H1 (cell line): ENCODE results near the gene HGFAC. TPM values are rescaled to one million over a fixed set of nuclear protein-coding genes. Genes with fewer than 3 reads are reported as not detected.

Source experiments
- CTCF ChIA-PET: fragments of 300-600 bp; sonication (Branson Sonifier 250); formaldehyde crosslinking; loops from one replicate; lab custom pipeline; 2021; ENCODE audit not compliant: partially characterized antibody; lab: Charles Lee
- POLR2A ChIA-PET: fragments of 300-600 bp; sonication (Branson Sonifier 250); formaldehyde crosslinking; loops from one replicate; lab custom pipeline; 2021; ENCODE audit warnings: inconsistent platforms; ENCODE audit not compliant: partially characterized antibody; lab: Charles Lee
- DNase-seq, 2 experiments: peaks; one replicate each; pipeline versions ENCODE4 v3.0.0 to v3.0.0-alpha.2; 2010 to 2022; ENCODE audit warnings: low spot score in 2 of 2, low read depth in 1 of 2, mixed read lengths in 1 of 2
- FAIRE-seq: peaks from 2 replicates; lab custom pipeline; 2011; peaks lifted over from hg19 to GRCh38; lab: Jason Lieb, UNC
- H2AFZ ChIP-seq: 2 replicates; pipeline ENCODE4 v1.8.1; 2012; ENCODE audit warnings: low read length, inconsistent platforms
- H2AK5ac ChIP-seq: 2 replicates; pipeline ENCODE4 v1.6.1; 2013; ENCODE audit warnings: low read depth, low read length
- H2BK120ac ChIP-seq: replicated peaks from 2 replicates; pipeline ENCODE3; 2013; ENCODE audit warnings: low read depth, low read length, inconsistent platforms
- H2BK12ac ChIP-seq: 2 replicates; pipeline ENCODE4 v1.6.1; 2013; ENCODE audit warnings: low read depth, low read length
- H2BK15ac ChIP-seq: 2 replicates; pipeline ENCODE4 v1.6.1; 2013; ENCODE audit warnings: low read length
- H2BK20ac ChIP-seq: 2 replicates; pipeline ENCODE4 v1.6.1; 2013; ENCODE audit warnings: low read length
- H2BK5ac ChIP-seq: 2 replicates; pipeline ENCODE4 v1.6.1; 2013; ENCODE audit warnings: low read depth, low read length
- H3K14ac ChIP-seq: 2 replicates; pipeline ENCODE4 v1.6.1; 2013; ENCODE audit warnings: inconsistent platforms; ENCODE audit not compliant: insufficient read length
- H3K18ac ChIP-seq: 2 replicates; pipeline ENCODE4 v1.6.1; 2013; ENCODE audit warnings: low read length; ENCODE audit errors: extremely low read depth
- H3K23ac ChIP-seq: 2 replicates; pipeline ENCODE4 v1.6.1; 2013; ENCODE audit warnings: inconsistent platforms; ENCODE audit not compliant: insufficient read length
- H3K23me2 ChIP-seq: 2 replicates; pipeline ENCODE4 v1.6.1; 2013; ENCODE audit warnings: low read depth, low read length
- H3K27ac ChIP-seq: 2 replicates; pipeline ENCODE4 v1.6.1; 2011; ENCODE audit warnings: low read depth, low read length, inconsistent platforms
- H3K27me3 ChIP-seq, 4 experiments: replicated peaks in 1 of 4; 1 replicate in 1 of 4; 2 replicates in 3 of 4; pipeline versions ENCODE4 v1.6.1 to v1.8.1; 2011 to 2013; ENCODE audit warnings: low read length in 3 of 4, mild to moderate bottlenecking in 3 of 4, inconsistent platforms in 2 of 4, mixed read lengths in 2 of 4, moderate library complexity in 1 of 4; ENCODE audit not compliant: control insufficient read depth in 3 of 4, insufficient read depth in 3 of 4; ENCODE audit errors: extremely low read depth in 1 of 4
- H3K36me3 ChIP-seq, 4 experiments: 2 replicates each; pipeline versions ENCODE4 v1.6.1 to v1.8.1; 2011 to 2013; ENCODE audit warnings: mild to moderate bottlenecking in 4 of 4, low read length in 3 of 4, moderate library complexity in 2 of 4, control low read depth in 1 of 4, inconsistent platforms in 1 of 4; ENCODE audit not compliant: insufficient read depth in 4 of 4, control insufficient read depth in 2 of 4
- H3K4ac ChIP-seq: replicated peaks from 2 replicates; pipeline ENCODE3; 2013; ENCODE audit warnings: low read length, low read depth, mixed read lengths, inconsistent platforms; ENCODE audit not compliant: insufficient read length
- H3K4me1 ChIP-seq, 4 experiments: replicated peaks in 1 of 4; 1 replicate in 1 of 4; 2 replicates in 3 of 4; pipeline versions ENCODE4 v1.6.1 to v1.8.1; 2011 to 2013; ENCODE audit warnings: low read length in 3 of 4, inconsistent platforms in 2 of 4, mixed read lengths in 1 of 4; ENCODE audit not compliant: insufficient read depth in 4 of 4, control insufficient read depth in 3 of 4
- H3K4me2 ChIP-seq, 2 experiments: 2 replicates each; pipeline versions ENCODE4 v1.6.1 to v1.8.1; 2011 to 2013; ENCODE audit warnings: low read depth in 2 of 2, low read length in 2 of 2, control low read depth in 1 of 2, inconsistent platforms in 1 of 2, mild to moderate bottlenecking in 1 of 2; ENCODE audit not compliant: insufficient read depth in 1 of 2
- H3K4me3 ChIP-seq, 4 experiments: fragments of 200-600, 300-600 bp in 1 of 4; sonication (generic), shearing (Covaris generic), sonication (Bioruptor Twin) in 1 of 4; 2 replicates each; pipeline versions ENCODE4 v1.5.1 to v1.8.1; 2011 to 2016; ENCODE audit warnings: low read length in 4 of 4, low read depth in 3 of 4, control low read depth in 2 of 4, inconsistent platforms in 2 of 4, mild to moderate bottlenecking in 2 of 4, mixed read lengths in 1 of 4, moderate library complexity in 1 of 4; ENCODE audit not compliant: insufficient read depth in 2 of 4; ENCODE audit errors: extremely low read depth in 1 of 4
- H3K56ac ChIP-seq: replicated peaks from 2 replicates; pipeline ENCODE3; 2013; ENCODE audit warnings: low read depth, mild to moderate bottlenecking, mixed read lengths, low read length, inconsistent platforms; ENCODE audit not compliant: insufficient read length
- H3K79me1 ChIP-seq: 2 replicates; pipeline ENCODE4 v1.6.1; 2013; ENCODE audit warnings: low read depth, low read length, control low read depth
- H3K79me2 ChIP-seq, 2 experiments: 2 replicates each; pipeline versions ENCODE4 v1.6.1 to v1.8.1; 2012 to 2013; ENCODE audit warnings: low read length in 2 of 2, mild to moderate bottlenecking in 2 of 2, inconsistent platforms in 1 of 2; ENCODE audit not compliant: insufficient read depth in 2 of 2, control insufficient read depth in 1 of 2
- H3K9ac ChIP-seq, 4 experiments: replicated peaks in 1 of 4; 1 replicate in 1 of 4; 2 replicates in 3 of 4; pipeline versions ENCODE4 v1.6.1 to v1.8.1; 2011 to 2013; ENCODE audit warnings: low read depth in 3 of 4, low read length in 3 of 4, control low read depth in 2 of 4, mild to moderate bottlenecking in 2 of 4, moderate library complexity in 2 of 4, inconsistent platforms in 1 of 4; ENCODE audit errors: extremely low read depth in 1 of 4
- H3K9me3 ChIP-seq, 2 experiments: 2 replicates each; pipeline versions ENCODE4 v1.6.1 to v1.8.1; 2012 to 2013; ENCODE audit warnings: mild to moderate bottlenecking in 2 of 2, moderate library complexity in 2 of 2, control low read depth in 1 of 2, inconsistent platforms in 1 of 2, low read depth in 1 of 2, low read length in 1 of 2, mixed read lengths in 1 of 2; ENCODE audit not compliant: insufficient read depth in 2 of 2
- H4K20me1 ChIP-seq, 2 experiments: replicated peaks in 1 of 2; 2 replicates each; pipeline versions ENCODE3 to v1.8.1; 2011 to 2013; ENCODE audit warnings: inconsistent platforms in 2 of 2, low read length in 2 of 2, mild to moderate bottlenecking in 1 of 2; ENCODE audit not compliant: insufficient read depth in 2 of 2, control insufficient read depth in 1 of 2
- H4K5ac ChIP-seq: 2 replicates; pipeline ENCODE4 v1.6.1; 2013; ENCODE audit warnings: low read length, low read depth, mixed read lengths, inconsistent platforms; ENCODE audit not compliant: insufficient read length
- H4K8ac ChIP-seq: 2 replicates; pipeline ENCODE4 v1.8.0; 2013; ENCODE audit warnings: mild to moderate bottlenecking, moderate library complexity, low read length, inconsistent platforms; ENCODE audit not compliant: insufficient read depth; ENCODE audit errors: extremely low read depth
- H4K91ac ChIP-seq: replicated peaks from 2 replicates; pipeline ENCODE3; 2013; ENCODE audit warnings: low read length, mixed read lengths, inconsistent platforms; ENCODE audit not compliant: insufficient read length
- ASH2L ChIP-seq: fragments of 200-600, 300-600 bp; sonication (generic); IDR thresholded peaks from one replicate; pipeline ENCODE4 v1.7.1; 2017; ENCODE audit warnings: low read length
- CTBP2 ChIP-seq: IDR thresholded peaks from 2 replicates; pipeline ENCODE4 v1.7.0; 2011; ENCODE audit warnings: borderline replicate concordance, mild to moderate bottlenecking, moderate library complexity, mixed read lengths, low read length; ENCODE audit not compliant: insufficient read depth, insufficient read length
- EP300 ChIP-seq, 2 experiments: IDR thresholded peaks; 1 replicate in 1 of 2; 2 replicates in 1 of 2; pipeline ENCODE4 v1.6.1; 2011 to 2012; ENCODE audit warnings: low read depth in 2 of 2, low read length in 2 of 2, mild to moderate bottlenecking in 2 of 2, borderline replicate concordance in 1 of 2, inconsistent platforms in 1 of 2, moderate library complexity in 1 of 2
- HDAC6 ChIP-seq: IDR thresholded peaks from one replicate; pipeline ENCODE4 v1.7.1; 2012; ENCODE audit warnings: low read depth, mild to moderate bottlenecking, inconsistent platforms, low read length, moderate library complexity
- POLR2A ChIP-seq, 2 experiments: IDR thresholded peaks; 1 replicate in 1 of 2; 2 replicates in 1 of 2; pipeline ENCODE4 v1.6.1; 2011; ENCODE audit warnings: low read depth in 2 of 2, low read length in 2 of 2, mild to moderate bottlenecking in 2 of 2; ENCODE audit errors: control extremely low read depth in 1 of 2
- POU5F1 ChIP-seq: IDR thresholded peaks from 2 replicates; pipeline ENCODE4 v1.6.1; 2011; ENCODE audit warnings: low read depth, mild to moderate bottlenecking, low read length, moderate library complexity
- RBBP5 ChIP-seq: IDR thresholded peaks from 2 replicates; pipeline ENCODE4 v1.7.1; 2012; ENCODE audit warnings: low read depth, mild to moderate bottlenecking, inconsistent platforms, low read length, moderate library complexity, borderline replicate concordance
- SIN3A ChIP-seq, 2 experiments: IDR thresholded peaks in 1 of 2; conservative IDR thresholded peaks in 1 of 2; 2 replicates each; pipeline ENCODE4 v1.6.1; 2011 to 2012; ENCODE audit warnings: low read length in 2 of 2, improper control_type of control experiment in 1 of 2, low read depth in 1 of 2, mild to moderate bottlenecking in 1 of 2
- TAF7 ChIP-seq: optimal IDR thresholded peaks from 2 replicates; pipeline ENCODE3; 2011; ENCODE audit warnings: low read depth, mild to moderate bottlenecking, inconsistent platforms, low read length, moderate library complexity, borderline replicate concordance
- WGBS, 2 experiments: shearing (Covaris generic) in 1 of 2; methylation state at CpG; one replicate each; pipeline versions ENCODE4 v1.1.6 to v1.1.7; 2013 to 2015; ENCODE audit warnings: low lambda C conversion rate in 2 of 2, mixed read lengths in 2 of 2, inconsistent platforms in 1 of 2, low coverage in 1 of 2, missing lambda C conversion rate in 1 of 2; ENCODE audit not compliant: insufficient replicate concordance in 2 of 2, insufficient coverage in 1 of 2, insufficient read length in 1 of 2; ENCODE audit errors: extremely low coverage in 1 of 2, missing lambda C conversion rate in 1 of 2; 5-methylcytosine and 5-hydroxymethylcytosine counted together
- polyA plus RNA-seq, 7 experiments: library from polyadenylated mRNA; depleted of rRNA in 3 of 7; stranded (reverse) in 5 of 7; unstranded in 2 of 7; fragments of >200 nt in 5 of 7; fragments of 200-250 nt in 2 of 7; gene quantifications; 1 replicate in 5 of 7; 2 replicates in 1 of 7; 4 replicates in 1 of 7; pipeline versions ENCODE4 v1.2.1 to v1.2.3, GENCODE V29; 2011 to 2013; ENCODE audit warnings: missing spikeins in 2 of 7, mixed read lengths in 2 of 7
- total RNA-seq: library from RNA; stranded (reverse); fragmentation: NEBNext Ultra II Directional; extraction: Animal tissue kit (Norgen Biotek cat#: 25700); gene quantifications from 2 replicates; pipeline ENCODE4 v1.2.1, GENCODE V29; 2021

Gene HGFAC
- total and polyA plus RNA-seq, 2 of the 8 experiments (the other 6 are each of a cell fraction or from before 2014, with no cell fraction given), result 0.14 to 0.15 TPM

DNA sequence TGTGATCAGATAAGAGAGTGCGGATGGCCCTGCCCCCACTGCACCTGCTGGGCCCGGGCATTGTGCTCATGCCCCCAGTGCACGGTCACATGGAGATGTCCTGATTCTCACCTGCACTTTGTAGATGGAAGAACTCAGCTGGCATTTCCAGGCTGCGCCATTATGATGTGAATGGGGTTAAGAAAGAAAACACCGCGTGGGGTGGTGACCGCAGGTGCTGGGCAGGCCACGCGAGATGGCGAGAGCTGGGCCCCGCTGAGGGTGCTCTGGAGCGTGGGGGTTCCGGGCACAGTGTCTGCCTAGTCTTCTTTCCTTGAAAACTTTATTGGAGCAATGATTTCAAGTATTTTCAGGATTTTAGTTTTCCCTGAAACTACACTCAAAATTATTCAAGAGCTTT is 17.8 kb upstream of the HGFAC start:
- no peaks in the 10 kb centered on the region; a peak in 2 of 7 replicates for H3K4me1 ChIP-seq
- no peak overlapping the region for H2AFZ ChIP-seq
- H4K8ac ChIP-seq, result no peak overlapping the region
- WGBS, 2 experiments, result 89% methylated on average over 13 of the region's 13 CpGs; no CpG with 5 or more reads in 1 of the 2 experiments
- no peak overlapping the region for H2AK5ac ChIP-seq
- no peak overlapping the region for H2BK5ac ChIP-seq
- POLR2A ChIA-PET, result no interaction called here
- H4K91ac ChIP-seq, result no peak overlapping the region
- H3K79me2 ChIP-seq, result no peaks in the 10 kb centered on the region
- no peak overlapping the region for H2BK12ac ChIP-seq
- no peak overlapping the region for H3K27ac ChIP-seq
- H3K18ac ChIP-seq, result no peak overlapping the region
- no peaks in the 10 kb centered on the region for H3K9me3 ChIP-seq
- no peak overlapping the region for H3K56ac ChIP-seq
- no peak overlapping the region for H3K23ac ChIP-seq
- H3K14ac ChIP-seq, result no peak overlapping the region
- H4K5ac ChIP-seq, result no peak overlapping the region
- H2BK120ac ChIP-seq, result no peak overlapping the region
- H3K4ac ChIP-seq, result no peak overlapping the region
- no peak overlapping the region for H3K4me2 ChIP-seq
- H4K20me1 ChIP-seq, result peaks cover 0 to 1% of the 10 kb centered on the region in 2 experiments
- no peaks in the 10 kb centered on the region for H3K79me1 ChIP-seq
- no peak overlapping the region for H3K4me3 ChIP-seq
- H3K27me3 ChIP-seq, result no peaks in the 10 kb centered on the region; a peak in 1 of 7 replicates
- no peak overlapping the region for H3K9ac ChIP-seq
- H3K36me3 ChIP-seq, result no peaks in the 10 kb centered on the region
- DNase-seq, result no peak
- no peak overlapping the region for H2BK15ac ChIP-seq
- CTCF ChIA-PET, result interaction anchor here (1.5 to 1.6 kb wide), 2 partner anchors 14 to 105 kb away, joined by 3 to 5 read pairs; no protein-coding TSS in a partner anchor
- no peak overlapping the region for H2BK20ac ChIP-seq
- H3K23me2 ChIP-seq, result no peaks in the 10 kb centered on the region
- no peak for FAIRE-seq
- no peak for TF ChIP-seq CTBP2
- TF ChIP-seq SIN3A (conservative IDR thresholded peaks at IDR 0.05 in 1 of 2, IDR thresholded peaks at IDR 0.05 in 1 of 2; ENCODE audit: low read depth in 1 of 2, low read length in 2 of 2), result no peak
- no peak for TF ChIP-seq RBBP5
- TF ChIP-seq TAF7, result no peak
- no peak for TF ChIP-seq HDAC6
- TF ChIP-seq POLR2A (IDR thresholded peaks at IDR 0.05; ENCODE audit: control extremely low read depth in 1 of 2, low read depth in 2 of 2, low read length in 2 of 2), result no peak
- no peak for TF ChIP-seq ASH2L
- TF ChIP-seq EP300 (IDR thresholded peaks at IDR 0.05; ENCODE audit: borderline replicate concordance in 1 of 2, low read depth in 2 of 2, low read length in 2 of 2), result no peak
- no peak for TF ChIP-seq POU5F1
